Ovary (tissue), 9 donors: Measurements from ENCODE around the gene BRCA1. TPM values are rescaled to one million over a fixed set of nuclear protein-coding genes. Genes with fewer than 3 reads are reported as not detected.

Experiments used
- DNase-seq, 5 donors: peaks; one replicate each; pipeline ENCODE4 v3.0.0-alpha.2; 2019 to 2020
- H3K27ac ChIP-seq, 2 donors: fragments of 200-600 bp; one replicate each; pipeline versions ENCODE4 v1.5.1 to v1.8.0; 2019 to 2022
- H3K27me3 ChIP-seq: fragments of 200-600 bp; one replicate; pipeline ENCODE4 v1.8.0; 2022
- H3K36me3 ChIP-seq: fragments of 200-600 bp; sonication (generic); one replicate; pipeline ENCODE4 v1.5.1; 2019
- H3K4me1 ChIP-seq: one replicate; pipeline ENCODE4 v1.8.1; 2013; ENCODE audit warnings: mild to moderate bottlenecking, moderate library complexity; ENCODE audit not compliant: insufficient read depth
- H3K4me3 ChIP-seq: fragments of 200-600 bp; sonication (generic); one replicate; pipeline ENCODE4 v1.5.1; 2017
- H3K9me3 ChIP-seq, 2 donors: fragments of 200-600 bp in 1 of 2; sonication (generic) in 1 of 2; one replicate each; pipeline versions ENCODE4 v1.5.1 to v1.8.1; 2013 to 2019; ENCODE audit warnings: mild to moderate bottlenecking in 1 of 2, moderate library complexity in 1 of 2
- CTCF ChIP-seq, 3 donors: fragments of 450-650 bp in 2 of 3; fragments of 200-600 bp in 1 of 3; IDR thresholded peaks; one replicate each; pipeline versions ENCODE4 v1.5.1 to v1.8.0; 2016 to 2022; ENCODE audit warnings: antibody characterized with exemption in 3 of 3, mild to moderate bottlenecking in 1 of 3
- EP300 ChIP-seq: sonication (generic); formaldehyde crosslinking; IDR thresholded peaks from one replicate; pipeline ENCODE4 v1.6.1; 2017; ENCODE audit warnings: antibody characterized with exemption
- POLR2A ChIP-seq: fragments of 450-650 bp; IDR thresholded peaks from one replicate; pipeline ENCODE4 v1.6.1; 2017; ENCODE audit warnings: antibody characterized with exemption, mild to moderate bottlenecking, moderate library complexity
- WGBS, 3 donors: extraction: QIAGEN DNeasy Blood & Tissue Kit in 1 of 3; methylation state at CpG; one replicate each; pipeline versions ENCODE4 v1.1.5 to v1.1.7; 2013 to 2017; 5-methylcytosine and 5-hydroxymethylcytosine counted together
- intact Hi-C, 4 donors: fragments of 100-400 bp; cut with DNase I; formaldehyde crosslinking; loops; one replicate each; pipeline versions ENCODE4 v1.11.0 to v1.15.1; 2022 to 2023
- polyA plus RNA-seq, 2 donors: library from polyadenylated mRNA; stranded (reverse); fragments of 200-250 nt in 1 of 2; fragments of 350-450 nt in 1 of 2; fragmentation: Illumina TruSeq in 1 of 2; extraction: RNeasy Lipid Tissue Mini Kit (QIAGEN cat#74804) in 1 of 2; gene quantifications; one replicate each; pipeline ENCODE4 v1.2.3, GENCODE V29; 2013 to 2014
- small RNA-seq: library from RNA; depleted of rRNA; stranded (forward); fragments of <200 nt; gene quantifications from one replicate; pipeline ENCODE3, GENCODE V24; 2016
- total RNA-seq, 7 donors: library from RNA; depleted of rRNA in 2 of 7; stranded (reverse); fragments of >200 nt in 2 of 7; fragmentation: NEBNext Ultra II Directional in 3 of 7; extraction: Animal tissue kit (Norgen Biotek cat#: 25700) in 3 of 7; gene quantifications; one replicate each; pipeline versions ENCODE4 v1.1.0 to v1.2.4, GENCODE V29; 2016 to 2023
- donor health status: DM: no; HTN: no; CAD: no; lungs with moderate emphysema.
- donor health status: DM: no; HTN: no; CAD: no.
- donor health status: Bipolar disorder and iron deficiency.
- donor health status: DM: yes; HTN: yes; CAD: no.
- donor health status: DM: no; HTN: no; CAD: no.
- donor health status: DM: yes; HTN: yes; CAD: no.

The BRCA1 gene
- total and polyA plus RNA-seq, 9 donors: 1.9 to 5.4 (median 4.8) TPM

GRCh38 chr17:42997390-42997983 lies 127.7 kb downstream of the BRCA1 start:
- Histone ChIP-seq H3K36me3 (no peaks in the 10 kb centered on the region), H3K9me3 (no peaks in the 10 kb centered on the region), H3K4me3 (no peak overlapping the region), H3K27ac (peak overlapping the region in 1 of 2 donors; percentile 32), H3K27me3 (no peaks in the 10 kb centered on the region), H3K4me1 (peaks cover 4% of the 10 kb centered on the region)
- 12 to 24% (median 16%) methylated on average over 5 of the region's 5 CpGs for WGBS, 3 donors
- intact Hi-C loops: loop anchor here in 1 of 4 donors (10.0 kb wide), 1 partner anchor 153 kb away; the partner anchor contains the start of gene AOC2
- no peak for TF ChIP-seq POLR2A
- TF ChIP-seq CTCF (IDR thresholded peaks at IDR 0.05): no peak
- no peak for TF ChIP-seq EP300
- DNase-seq: no peak

Small RNAs within 50 kb of the gene (small RNA-seq; reads per million reads assigned to genes)
- gene AC060780.2 (not detected), gene AC060780.3 (not detected), gene AC135721.1 (not detected)

Other genes with a start within 250 kb of the BRCA1 start
- 1 to 10 TPM in 1 of 7 donors, under 1 TPM in 1, not detected in 5; 0.69 to 1.7 TPM for gene G6PC1, start 224.6 kb downstream of the BRCA1 start, total RNA-seq
- gene G6PC1, start 224.6 kb downstream of the BRCA1 start, polyA plus RNA-seq: not detected
- gene AARSD1, start 160.9 kb downstream of the BRCA1 start, total RNA-seq: 10 to 100 TPM; 17.8 to 51.4 (median 40.6) TPM
- gene AARSD1, start 160.9 kb downstream of the BRCA1 start, polyA plus RNA-seq: 10 to 100 TPM; 49.7 to 50.1 TPM
- 1 to 10 TPM in 1 of 7 donors, under 1 TPM in 5, not detected in 1; 0.45 to 2.6 (median 0.66) TPM for gene PTGES3L, start 145.3 kb downstream of the BRCA1 start, total RNA-seq
- gene PTGES3L, start 145.3 kb downstream of the BRCA1 start, polyA plus RNA-seq: 1 to 10 TPM in 1 of 2 donors, under 1 TPM in 1; 0.56 to 2.1 TPM
- 10 to 100 TPM in 5 of 7 donors, 1 to 10 TPM in 2; 8.2 to 19.4 (median 13.3) TPM for gene RUNDC1, start 144.8 kb downstream of the BRCA1 start, total RNA-seq
- gene RUNDC1, start 144.8 kb downstream of the BRCA1 start, polyA plus RNA-seq: 10 to 100 TPM in 1 of 2 donors, 1 to 10 TPM in 1; 6.1 to 12.1 TPM
- 1,000 to 10,000 TPM; 1,130 to 2,473 (median 1,529) TPM for gene RPL27, start 126.9 kb downstream of the BRCA1 start, total RNA-seq
- gene RPL27, start 126.9 kb downstream of the BRCA1 start, polyA plus RNA-seq: 1,000 to 10,000 TPM; 3,204 to 5,312 TPM
- 10 to 100 TPM; 26.3 to 38.3 (median 29.7) TPM for gene IFI35, start 118.6 kb downstream of the BRCA1 start, total RNA-seq
- gene IFI35, start 118.6 kb downstream of the BRCA1 start, polyA plus RNA-seq: 10 to 100 TPM; 13.0 to 39.7 TPM
- gene VAT1, start 103.0 kb downstream of the BRCA1 start, total RNA-seq: 100 to 1,000 TPM; 121 to 421 (median 356) TPM
- gene VAT1, start 103.0 kb downstream of the BRCA1 start, polyA plus RNA-seq: 100 to 1,000 TPM; 217 to 251 TPM
- 10 to 100 TPM in 2 of 7 donors, 1 to 10 TPM in 5; 2.5 to 11.6 (median 6.8) TPM for gene RND2, start 100.1 kb downstream of the BRCA1 start, total RNA-seq
- gene RND2, start 100.1 kb downstream of the BRCA1 start, polyA plus RNA-seq: 1 to 10 TPM; 2.7 to 4.0 TPM
- 10 to 100 TPM; 58.2 to 89.1 (median 78.6) TPM for gene NBR1, start 45.9 kb upstream of the BRCA1 start, total RNA-seq
- 100 to 1,000 TPM in 1 of 2 donors, 10 to 100 TPM in 1; 60.3 to 124 TPM for gene NBR1, start 45.9 kb upstream of the BRCA1 start, polyA plus RNA-seq
- 10 to 100 TPM in 5 of 7 donors, 1 to 10 TPM in 2; 1.5 to 23.4 (median 15.0) TPM for gene TMEM106A, start 86.5 kb upstream of the BRCA1 start, total RNA-seq
- gene TMEM106A, start 86.5 kb upstream of the BRCA1 start, polyA plus RNA-seq: 10 to 100 TPM in 1 of 2 donors, 1 to 10 TPM in 1; 5.6 to 11.4 TPM
- gene CCDC200, start 103.3 kb upstream of the BRCA1 start, total RNA-seq: under 1 TPM in 4 of 7 donors, not detected in 3; 0.27 to 0.57 (median 0.34) TPM
- gene CCDC200, start 103.3 kb upstream of the BRCA1 start, polyA plus RNA-seq: under 1 TPM in 1 of 2 donors, not detected in 1; 0.12 TPM
- gene RNU2-1, start 108.6 kb upstream of the BRCA1 start, total RNA-seq: over 10,000 TPM in 1 of 7 donors, 1,000 to 10,000 TPM in 4, not detected in 2; 2,710 to 10,212 (median 7,317) TPM
- gene RNU2-1, start 108.6 kb upstream of the BRCA1 start, polyA plus RNA-seq: not detected